SK-N-DZ (cell line): ENCODE data around the gene SRGAP2C.
"Not testable (repeated sequence)": the region's sequence is repeated elsewhere in the genome, so short reads cannot be mapped to it uniquely, and the experiment has no call there.

Experiments
- DNase-seq: peaks from one replicate; pipeline ENCODE4 v3.0.0-alpha.2; 2015; ENCODE audit warnings: low spot score

The SRGAP2C gene

GRCh38 chr1:121226295-121226904 lies 41.6 kb downstream of the SRGAP2C start:
- not testable (repeated sequence) for DNase-seq

GRCh38 chr1:121226925-121227324 lies 42.1 kb downstream of the SRGAP2C start:
- DNase-seq: not testable (repeated sequence)

GRCh38 chr1:121227544-121228330 lies 43.0 kb downstream of the SRGAP2C start:
- not testable (repeated sequence) for DNase-seq

GRCh38 chr1:121230636-121231035 lies 45.9 kb downstream of the SRGAP2C start:
- DNase-seq: not testable (repeated sequence)

GRCh38 chr1:121232445-121233125 lies 47.8 kb downstream of the SRGAP2C start:
- DNase-seq: not testable (repeated sequence)

GRCh38 chr1:121234090-121234759 lies 49.5 kb downstream of the SRGAP2C start:
- DNase-seq: not testable (repeated sequence)

- not testable (repeated sequence) for DNase-seq
These were observed 53.6 kb downstream of the SRGAP2C start for GRCh38 chr1:121238384-121238783.

- DNase-seq: not testable (repeated sequence)
These were observed 59.1 kb downstream of the SRGAP2C start for GRCh38 chr1:121243913-121244312.

GRCh38 chr1:121246399-121246798 lies 61.6 kb downstream of the SRGAP2C start:
- DNase-seq: not testable (repeated sequence)

GRCh38 chr1:121252656-121253055 lies 67.9 kb downstream of the SRGAP2C start:
- not testable (repeated sequence) for DNase-seq

- not testable (repeated sequence) for DNase-seq
These were observed 69.8 kb downstream of the SRGAP2C start for GRCh38 chr1:121254618-121255017.

GRCh38 chr1:121257632-121258031 lies 72.9 kb downstream of the SRGAP2C start:
- not testable (repeated sequence) for DNase-seq

GRCh38 chr1:121258134-121258533 lies 73.4 kb downstream of the SRGAP2C start:
- DNase-seq: not testable (repeated sequence)

GRCh38 chr1:121260205-121260604 lies 75.4 kb downstream of the SRGAP2C start:
- not testable (repeated sequence) for DNase-seq

- DNase-seq: not testable (repeated sequence)
These were observed 77.4 kb downstream of the SRGAP2C start for GRCh38 chr1:121262163-121262562.

- DNase-seq: not testable (repeated sequence)
These were observed 79.0 kb downstream of the SRGAP2C start for GRCh38 chr1:121263789-121264244.

GRCh38 chr1:121267072-121267471 lies 82.3 kb downstream of the SRGAP2C start:
- not testable (repeated sequence) for DNase-seq

GRCh38 chr1:121269309-121269708 lies 84.5 kb downstream of the SRGAP2C start:
- not testable (repeated sequence) for DNase-seq

GRCh38 chr1:121269973-121270372 lies 85.2 kb downstream of the SRGAP2C start:
- not testable (repeated sequence) for DNase-seq

- not testable (repeated sequence) for DNase-seq
These were observed 86.5 kb downstream of the SRGAP2C start for GRCh38 chr1:121271143-121271715.

- DNase-seq: not testable (repeated sequence)
These were observed 90.7 kb downstream of the SRGAP2C start for GRCh38 chr1:121275435-121275834.
